GM21717 (cell line): ENCODE results near the gene SCAMP4.
A peak's percentile ranks its signal among the peaks of the same experiment; 100 is the strongest.
"Not testable (repeated sequence)": the region's sequence is repeated elsewhere in the genome, so short reads cannot be mapped to it uniquely, and the experiment has no call there.

ENCODE experiments used
- ATAC-seq: cut with Tn5 transposase; IDR thresholded peaks from one replicate; pipeline ENCODE4 v1.9.1; 2021; ENCODE audit warnings: mild to moderate bottlenecking, moderate library complexity; ENCODE audit not compliant: unreplicated experiment

SCAMP4 gene

DNA sequence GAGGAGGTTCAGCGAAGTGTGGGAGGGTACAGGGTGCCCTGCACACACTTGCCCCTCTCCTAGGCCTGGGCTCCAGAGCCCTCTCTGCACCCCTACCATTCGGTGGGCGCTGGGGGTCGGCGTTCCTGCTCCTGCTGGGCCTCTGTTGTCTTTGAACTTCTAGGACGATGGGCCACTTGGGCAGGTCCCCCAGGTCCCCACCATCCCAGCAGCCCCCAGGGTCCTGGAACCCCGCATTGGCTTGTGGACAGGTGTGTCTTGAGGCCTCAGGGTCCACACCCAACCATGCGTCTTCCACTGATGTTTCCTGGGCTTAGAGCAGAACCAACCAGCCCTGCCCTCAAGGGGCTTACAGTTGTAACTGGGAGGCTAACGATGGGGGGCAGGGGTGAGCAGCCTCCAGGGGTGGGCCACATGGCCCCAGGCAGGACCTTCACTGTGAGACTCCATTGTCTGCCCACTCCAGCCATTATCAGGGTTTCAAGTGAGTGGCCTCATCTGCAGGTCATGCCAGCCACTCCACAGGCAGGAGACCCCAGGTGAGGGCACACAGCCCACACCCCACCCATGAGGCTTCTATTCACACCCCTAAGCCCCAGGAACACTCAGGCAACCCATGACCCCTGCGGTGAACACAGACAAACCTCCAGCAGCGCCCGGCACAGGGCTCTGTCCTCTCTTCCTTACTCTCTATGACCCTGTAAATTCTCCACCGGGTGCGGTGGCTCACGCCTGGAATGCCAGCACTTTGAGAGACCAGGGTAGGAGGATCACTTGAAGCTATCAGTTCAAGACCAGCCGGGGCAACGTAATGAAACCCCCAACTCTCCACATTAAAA lies 39.8 kb upstream of the SCAMP4 start:
- no peak for ATAC-seq

DNA sequence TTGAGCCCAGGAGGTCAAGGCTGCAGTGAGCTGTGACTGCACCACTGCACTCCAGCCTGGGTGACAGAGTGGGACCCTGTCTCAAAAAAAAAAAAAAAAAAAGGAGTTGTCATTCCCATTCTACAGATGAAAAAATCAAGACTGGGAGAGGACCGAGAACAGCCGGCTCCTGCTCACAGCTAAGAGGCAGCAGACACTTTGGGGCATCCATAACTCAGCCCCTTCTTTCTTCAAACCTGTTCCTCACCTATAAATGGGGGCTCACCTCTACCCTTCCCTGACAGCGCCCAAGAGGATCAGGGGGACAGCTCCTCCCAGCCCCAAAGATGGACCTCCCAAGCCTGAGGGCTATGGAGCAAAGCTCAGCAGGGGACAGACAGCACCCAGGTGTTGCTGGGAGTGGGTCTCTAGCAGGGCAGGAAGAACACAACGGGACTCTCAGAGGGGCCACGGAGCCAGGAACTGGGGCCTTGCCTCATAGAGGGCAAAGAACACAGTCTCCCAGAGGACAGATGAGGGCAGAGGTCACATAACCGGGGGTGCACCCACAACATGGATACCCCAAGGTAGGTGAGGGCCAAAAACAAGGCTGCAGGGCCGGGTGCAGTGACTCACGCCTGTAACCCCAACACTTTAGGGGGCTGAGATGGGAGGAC lies 38.4 kb upstream of the SCAMP4 start:
- no peak for ATAC-seq

DNA sequence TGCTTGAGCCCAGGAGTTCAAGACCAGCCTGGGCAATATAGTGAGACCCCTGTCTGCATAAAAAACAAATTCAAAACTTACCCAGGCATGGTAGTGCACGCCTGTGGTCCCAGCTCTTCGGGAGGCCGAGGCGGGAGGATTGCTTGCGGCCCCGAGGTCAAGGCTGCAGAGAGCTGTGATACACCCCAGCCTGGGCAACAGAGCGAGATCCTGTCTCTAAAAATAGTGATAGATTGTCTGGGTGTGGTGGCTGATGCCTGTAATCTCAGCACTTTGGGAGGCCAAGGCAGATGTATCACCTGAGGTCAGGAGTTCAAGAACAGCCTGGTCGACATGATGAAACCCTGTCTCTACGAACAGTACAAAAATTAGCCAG lies 37.9 kb upstream of the SCAMP4 start:
- ATAC-seq, result no peak

DNA sequence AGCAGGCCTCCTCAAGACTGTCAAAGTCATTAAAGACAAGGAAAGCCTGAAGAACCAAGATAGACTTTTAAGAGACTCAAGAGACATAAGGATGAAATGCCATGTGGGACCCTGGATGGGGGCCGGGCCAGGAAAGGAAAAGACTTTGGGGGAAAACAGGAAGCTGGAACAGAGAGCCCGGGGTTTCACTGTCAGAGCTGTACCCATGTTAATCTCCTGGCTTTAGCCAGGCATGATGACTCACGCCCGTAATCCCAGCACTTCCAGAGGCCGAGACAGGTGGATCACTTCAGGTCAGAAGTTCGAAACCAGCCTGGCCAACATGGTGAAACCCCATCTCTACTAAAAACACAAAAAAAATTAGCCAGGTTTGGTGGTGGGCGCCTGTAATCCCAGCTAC lies 36.2 kb upstream of the SCAMP4 start:
- no peak for ATAC-seq

DNA sequence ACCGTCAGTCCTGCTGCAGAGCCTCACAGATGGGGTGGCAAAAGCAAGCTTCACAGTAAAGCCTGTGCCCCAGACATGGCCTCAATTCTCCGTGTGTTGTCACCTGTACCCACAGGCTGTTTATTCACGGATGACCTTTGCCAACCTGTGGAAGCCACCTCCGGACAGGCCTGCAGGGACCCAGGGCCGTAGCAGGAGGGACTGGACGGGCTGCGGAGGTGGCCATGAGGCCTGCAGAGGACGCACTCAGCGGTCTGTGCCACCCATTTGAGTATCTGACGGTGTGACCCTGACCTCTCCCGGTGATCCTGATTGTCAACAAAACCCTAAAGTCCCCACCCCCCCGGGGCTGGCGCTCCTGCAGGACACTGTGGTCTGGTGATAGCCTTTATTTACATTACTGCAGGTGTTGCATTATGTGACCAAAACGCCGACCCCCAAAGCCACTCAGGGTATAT lies 34.0 kb upstream of the SCAMP4 start:
- ATAC-seq, result no peak

DNA sequence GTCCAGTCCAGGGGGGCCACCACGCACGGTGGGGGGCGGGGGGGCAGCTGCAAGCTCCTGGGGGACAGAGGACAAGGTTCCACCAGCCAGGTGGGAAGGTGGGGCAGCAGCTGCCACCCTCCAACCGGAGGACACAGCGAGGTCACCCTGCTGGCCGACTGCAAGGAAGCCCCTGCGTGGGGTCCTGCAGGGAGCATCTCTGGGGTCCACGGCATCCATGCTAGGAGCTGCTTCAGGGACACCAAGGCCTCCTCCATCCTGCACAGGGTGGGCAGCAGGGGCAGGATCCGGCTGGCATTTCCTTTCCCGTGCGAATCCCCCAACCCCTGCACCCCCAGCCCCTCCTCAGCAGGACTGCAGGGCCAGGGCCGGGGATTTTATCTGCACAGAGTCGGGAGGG lies 33.6 kb upstream of the SCAMP4 start:
- no peak for ATAC-seq

DNA sequence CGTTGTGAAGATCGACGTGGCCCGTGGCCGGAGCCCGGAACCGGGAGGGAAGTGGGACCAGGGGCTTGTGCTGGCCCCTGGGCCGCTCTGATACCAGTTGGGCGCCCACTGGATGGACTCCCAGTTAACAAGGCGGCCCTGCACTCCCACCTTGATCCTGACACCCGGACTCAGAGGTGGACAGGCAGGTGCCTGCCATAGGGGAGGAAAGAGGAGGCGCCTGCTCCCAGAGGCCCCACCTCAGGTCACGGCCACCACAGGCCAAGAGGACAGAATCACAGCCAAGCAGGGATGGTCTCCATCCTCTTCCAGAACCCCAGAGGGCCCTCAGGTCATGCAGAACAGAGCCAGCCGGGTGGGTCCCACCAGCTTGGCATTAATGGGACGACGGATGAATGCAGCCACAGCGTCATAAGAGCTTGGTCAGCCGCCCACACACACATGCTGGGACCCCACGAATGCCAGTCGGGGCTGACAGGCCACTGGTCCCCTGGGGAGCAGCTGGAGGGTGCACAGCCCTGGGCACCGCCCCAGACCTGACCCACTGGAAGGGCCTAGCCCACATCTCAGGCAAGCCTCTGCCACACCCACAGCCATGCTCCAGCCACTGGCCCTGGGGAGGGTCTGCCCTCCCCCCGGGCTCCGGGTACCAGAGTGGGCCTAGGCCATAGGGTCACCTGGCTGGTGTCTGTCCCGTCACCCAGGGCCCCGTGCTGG lies 32.2 kb upstream of the SCAMP4 start:
- no peak for ATAC-seq

DNA sequence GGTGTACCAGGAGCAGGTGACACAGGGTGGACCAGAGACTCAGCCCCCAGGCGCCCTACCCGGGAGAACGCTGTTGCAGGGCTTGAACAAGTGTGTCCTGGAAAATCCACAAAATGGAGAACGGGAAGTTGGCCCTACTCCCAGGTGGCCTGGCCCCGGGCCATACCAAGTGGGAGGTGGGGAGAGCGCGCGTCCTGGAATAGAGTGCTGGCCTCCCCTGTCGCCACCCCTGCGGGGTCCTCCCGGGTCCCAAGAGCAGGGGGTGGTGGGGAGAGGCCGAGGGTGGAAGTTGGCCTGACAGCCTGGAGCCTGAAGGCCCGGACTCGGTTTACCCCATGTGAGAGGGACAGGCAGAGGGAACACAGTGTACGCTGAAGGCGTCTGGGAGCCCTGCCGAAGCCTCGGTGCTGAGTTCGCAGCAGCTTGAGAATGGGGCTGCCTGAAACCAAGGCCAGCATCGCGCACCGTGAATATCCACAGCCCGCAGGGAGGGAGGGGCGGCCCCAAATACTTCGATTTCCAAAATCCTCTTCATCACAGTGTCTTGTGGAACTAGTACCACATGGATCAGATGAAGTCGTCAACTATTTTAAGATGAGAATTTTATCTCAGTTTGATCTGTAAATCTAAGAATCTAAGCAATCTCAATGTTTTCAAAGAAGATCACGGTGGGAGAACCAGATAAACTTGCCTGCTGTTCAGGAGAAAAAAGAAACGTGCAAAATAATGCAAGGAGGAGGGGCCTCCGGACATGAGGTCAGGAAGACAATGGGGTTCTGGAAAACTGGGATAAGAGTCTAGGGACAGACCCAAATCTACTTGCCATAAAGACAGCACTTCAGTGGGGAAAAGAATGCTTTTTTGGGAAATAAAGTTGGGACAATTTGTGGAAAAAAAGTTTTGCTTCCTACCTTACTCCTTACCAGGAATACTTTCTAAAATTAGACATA lies 31.4 kb upstream of the SCAMP4 start:
- no peak for ATAC-seq

DNA sequence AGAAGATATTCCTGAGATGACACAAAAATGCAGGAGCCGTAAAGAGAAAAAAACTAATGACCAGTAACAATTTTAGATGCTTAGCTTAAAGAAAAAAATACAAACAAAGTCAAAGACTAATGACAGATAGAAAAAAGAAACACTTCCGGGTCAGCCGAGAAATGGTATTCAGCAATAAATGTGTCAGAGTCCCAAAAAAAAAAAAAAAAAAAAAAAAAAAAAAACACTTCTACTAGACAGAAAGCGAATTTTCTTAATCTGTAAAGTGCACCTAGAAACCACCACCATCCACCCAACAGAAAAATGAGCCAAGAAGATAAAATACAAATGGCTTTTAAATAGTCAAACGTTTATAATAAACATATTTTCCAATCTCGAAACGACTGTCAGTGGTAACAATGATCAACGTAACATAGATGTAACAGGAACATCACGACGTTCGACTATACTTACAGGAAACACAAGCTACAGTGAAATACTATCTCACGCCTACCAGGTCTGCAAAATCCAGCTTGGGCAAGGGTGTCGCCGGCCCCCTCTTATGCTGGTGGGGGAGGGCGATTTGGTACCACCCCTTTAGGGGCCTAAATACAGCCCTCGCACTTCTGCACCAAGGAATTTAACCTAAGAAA lies 30.5 kb upstream of the SCAMP4 start:
- ATAC-seq, result no peak

DNA sequence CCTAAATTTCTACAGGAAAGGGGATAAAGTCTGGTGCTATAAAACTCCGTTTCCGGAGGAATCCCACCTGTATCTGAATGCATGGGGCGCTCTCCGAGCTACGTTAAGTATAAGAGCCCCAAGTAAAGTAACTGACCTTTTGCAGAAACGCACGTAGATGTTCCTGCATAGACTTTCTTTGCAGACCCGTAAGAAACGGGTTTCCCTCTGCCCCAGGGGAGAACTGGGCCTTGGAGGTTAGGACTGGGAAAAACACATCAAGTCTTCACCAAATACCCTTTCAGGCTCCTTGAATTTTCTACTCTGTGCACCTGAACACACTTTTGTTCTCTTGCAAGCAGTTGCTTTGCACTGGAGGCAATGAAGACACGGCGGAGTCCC lies 29.9 kb upstream of the SCAMP4 start:
- not testable (repeated sequence) for ATAC-seq

DNA sequence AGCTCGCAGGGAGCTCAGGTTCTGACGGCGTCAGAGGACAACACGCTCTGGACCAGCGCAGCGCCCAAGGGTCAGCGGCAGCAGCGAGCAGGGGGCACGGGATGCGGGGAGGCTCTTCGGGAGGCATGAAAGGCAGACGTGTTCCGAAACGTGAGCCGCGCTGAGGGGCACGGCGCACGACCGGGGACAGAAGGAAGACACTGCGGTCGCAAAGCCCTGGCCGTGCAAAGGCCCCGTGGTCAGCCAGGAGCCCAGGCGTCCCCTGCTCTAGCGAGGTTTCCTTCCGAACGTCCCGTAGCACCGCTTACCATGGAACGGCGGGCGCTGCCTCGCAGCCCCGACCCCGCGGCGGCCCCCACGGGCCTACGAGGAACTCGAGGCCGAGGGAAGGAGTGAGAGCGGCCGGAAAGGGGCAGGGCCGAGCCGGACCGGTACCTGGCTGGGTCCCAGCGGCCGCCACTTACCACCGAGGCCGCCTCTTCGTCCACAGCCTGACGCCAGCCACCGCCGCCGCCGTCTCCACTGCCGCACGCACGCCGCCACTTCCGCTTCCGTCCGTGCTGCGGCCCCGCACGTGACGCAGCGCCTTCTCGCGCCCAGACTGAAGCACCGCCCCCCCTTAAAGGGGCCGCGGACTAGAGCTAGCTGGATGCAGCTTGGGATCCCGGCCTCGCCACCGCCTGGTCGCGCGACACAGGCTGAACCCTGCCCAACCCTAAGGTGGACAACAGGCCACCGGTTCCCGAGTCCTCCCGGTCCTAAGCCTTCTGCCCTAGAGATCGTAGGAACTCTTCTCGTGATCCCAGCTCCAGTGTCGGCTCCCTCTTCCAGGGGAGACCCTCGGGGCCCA lies 29.3 kb upstream of the SCAMP4 start:
- ATAC-seq, result peak; percentile 61

DNA sequence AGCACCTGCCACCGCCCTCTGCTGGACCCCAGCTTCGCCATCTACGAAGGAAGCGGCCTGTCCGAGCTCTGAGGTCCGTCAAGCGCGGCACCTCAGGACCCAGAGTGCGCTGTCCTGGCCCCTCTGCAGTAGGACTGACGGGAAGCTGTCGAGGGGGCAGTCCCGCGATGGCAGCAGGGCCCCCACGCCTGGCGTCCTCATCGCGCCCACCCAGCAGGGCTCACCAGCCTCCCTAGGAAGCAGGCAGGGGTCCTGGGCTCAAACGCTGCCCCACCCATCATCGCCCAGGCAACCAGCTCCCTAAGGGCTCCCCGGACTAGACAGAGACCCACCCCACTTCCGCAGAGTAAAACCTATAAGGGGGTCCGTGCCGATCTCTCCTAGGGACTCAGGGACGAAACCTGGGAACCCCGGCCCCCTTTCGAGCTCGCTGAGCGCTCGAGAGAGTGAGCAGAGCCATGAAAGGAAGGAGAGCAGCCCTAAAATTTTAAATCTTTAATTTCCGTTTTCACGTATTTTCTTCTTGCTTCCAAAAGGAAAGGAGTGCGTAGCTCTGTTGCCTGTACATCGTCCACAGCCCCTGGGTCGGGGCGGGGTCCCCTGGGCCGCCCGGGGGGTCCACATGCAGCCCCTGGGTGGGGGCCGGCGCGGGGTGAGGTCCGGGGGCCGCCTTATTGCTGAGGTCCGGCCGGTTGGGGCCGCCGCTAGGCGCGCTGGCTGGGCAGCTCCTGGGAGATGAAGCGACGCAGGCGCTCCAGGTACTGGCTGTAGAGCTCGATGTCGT lies 28.5 kb upstream of the SCAMP4 start:
- ATAC-seq, result peak; percentile 23

DNA sequence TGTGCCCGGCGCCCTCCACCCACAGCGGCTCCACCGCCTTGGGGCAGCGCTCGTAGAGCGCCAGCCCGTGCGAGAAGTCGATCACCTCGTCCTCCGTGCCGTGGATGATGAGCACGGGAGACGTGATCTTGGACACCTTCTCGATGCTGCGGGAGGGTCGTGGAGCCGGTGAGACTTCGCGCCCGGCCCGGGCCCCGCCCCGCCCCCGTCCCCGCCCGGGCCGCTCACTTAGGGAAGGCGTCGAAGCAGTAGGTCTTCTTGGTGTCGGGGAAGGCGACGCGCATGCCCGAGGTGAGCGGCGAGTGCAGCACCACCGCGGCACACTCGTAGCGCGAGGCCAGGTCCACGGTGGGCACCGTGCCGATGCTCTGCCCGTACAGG lies 27.9 kb upstream of the SCAMP4 start:
- ATAC-seq, result not testable (repeated sequence)

DNA sequence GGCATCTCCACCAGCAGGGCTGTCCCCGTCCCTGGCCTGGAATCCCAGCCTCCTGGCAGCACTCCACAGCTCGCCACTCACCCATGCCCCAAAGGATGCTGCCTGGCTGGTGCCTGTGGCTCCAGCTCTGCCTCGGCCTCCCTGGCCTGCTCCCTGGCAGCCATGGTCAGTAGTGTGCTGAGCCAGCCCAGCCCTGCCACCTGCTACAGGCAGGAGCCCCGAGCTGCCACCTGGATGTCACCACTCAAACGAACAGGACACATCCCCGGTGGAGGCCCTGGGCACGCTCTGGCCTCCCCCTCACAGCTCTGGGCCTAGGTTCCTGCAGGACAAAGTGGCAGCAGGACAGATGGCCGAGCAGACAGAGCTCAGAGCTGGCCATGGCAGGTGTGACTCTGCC lies 26.6 kb upstream of the SCAMP4 start:
- not testable (repeated sequence) for ATAC-seq

DNA sequence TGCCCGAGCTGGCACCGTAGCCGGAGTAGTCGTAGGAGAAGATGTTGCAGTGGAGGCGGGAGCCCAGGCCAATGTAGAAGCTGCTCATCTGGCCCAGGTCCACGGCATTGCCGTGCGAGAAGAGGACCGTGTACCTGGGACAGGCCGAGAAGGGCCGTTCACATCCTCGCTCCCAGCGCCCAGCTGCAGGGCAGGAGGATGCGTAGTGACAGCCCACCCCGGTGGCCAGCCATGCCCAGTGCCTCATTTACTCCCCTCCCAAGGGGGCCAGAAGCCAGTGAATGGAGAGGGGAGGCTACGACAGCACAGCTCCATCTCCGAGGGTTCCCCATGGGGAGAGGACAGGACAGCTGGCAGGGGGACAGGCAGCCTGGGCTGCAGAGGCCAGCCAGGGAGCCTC lies 25.2 kb upstream of the SCAMP4 start:
- ATAC-seq, result not testable (repeated sequence)

DNA sequence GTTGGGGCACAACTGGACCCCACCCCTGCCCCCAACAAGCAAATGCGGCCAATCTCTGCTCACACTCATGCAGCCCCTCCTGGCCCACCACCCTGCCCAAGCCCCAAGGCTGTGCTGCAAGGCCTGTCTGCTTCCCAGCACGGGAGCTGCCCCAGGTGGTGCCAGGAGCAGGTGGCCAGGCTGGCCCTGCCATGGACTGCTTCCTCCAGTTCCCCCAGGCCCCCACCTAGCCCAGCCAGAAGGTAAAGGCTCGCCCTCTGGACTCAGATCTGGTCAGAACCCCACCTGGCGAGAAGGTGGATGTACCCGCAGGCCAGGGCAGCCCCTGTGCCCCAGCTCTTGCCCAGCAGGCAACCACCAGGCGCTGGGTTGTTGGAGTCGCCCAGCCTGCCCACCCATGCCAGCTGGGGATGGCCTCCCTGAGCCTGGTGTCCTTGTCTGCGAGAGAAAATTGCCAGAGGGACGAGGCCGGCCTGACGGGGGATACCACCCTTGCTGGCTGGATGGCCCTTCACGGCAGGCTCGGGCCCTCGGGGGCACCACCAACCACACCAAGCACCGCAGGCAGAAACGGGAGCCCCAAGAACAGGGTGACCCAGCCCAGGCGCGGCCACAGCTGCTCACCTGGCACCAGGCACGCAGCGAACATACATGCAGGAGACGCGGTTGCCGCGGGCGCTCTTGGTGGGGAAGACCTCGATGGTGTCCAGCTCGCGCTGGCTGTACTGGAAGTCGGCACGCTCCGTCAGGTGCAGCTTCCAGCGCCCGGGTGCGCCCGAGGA lies 24.4 kb upstream of the SCAMP4 start:
- ATAC-seq, result no peak

DNA sequence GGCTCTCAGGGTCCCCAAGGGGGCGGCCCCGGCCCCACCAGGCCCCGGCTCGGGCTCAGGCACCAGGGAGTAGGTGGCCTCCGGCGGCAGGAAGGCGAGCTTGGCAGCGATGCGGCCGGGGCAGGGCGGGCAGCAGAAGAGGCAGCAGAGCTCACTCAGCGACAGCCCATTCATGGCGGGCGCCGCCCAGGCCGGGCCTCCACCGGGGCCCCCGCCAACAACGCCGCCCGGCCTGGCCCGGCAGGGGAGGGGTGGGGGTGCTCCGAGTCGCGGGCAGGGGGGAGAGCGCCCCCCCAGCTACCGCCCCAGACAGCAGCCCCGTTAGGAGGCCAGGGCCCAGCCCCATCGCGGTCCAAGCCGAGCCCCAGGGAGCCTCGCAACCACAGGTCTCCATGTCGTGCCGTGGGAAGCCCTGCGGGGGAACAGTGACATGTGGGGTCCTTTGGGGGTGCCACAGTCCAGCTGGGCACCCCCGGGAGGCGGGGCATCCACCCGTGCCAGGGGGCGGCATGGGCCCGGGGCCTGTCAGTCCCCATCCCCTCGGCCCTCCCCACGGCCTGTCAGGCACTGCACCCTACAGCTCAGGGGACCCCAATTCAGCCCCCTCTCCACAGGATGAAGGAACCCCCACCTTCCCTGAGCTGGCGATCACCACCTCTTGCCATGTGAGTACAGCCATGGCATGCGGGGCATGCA lies 23.7 kb upstream of the SCAMP4 start:
- not testable (repeated sequence) for ATAC-seq
